GM12874 (cell line): ENCODE results near the gene KLHL42.

Source experiments
- CTCF ChIP-seq: IDR thresholded peaks from 2 replicates; pipeline ENCODE4 v1.5.1; 2011; ENCODE audit warnings: low read depth, mild to moderate bottlenecking, control low read depth, low read length, moderate library complexity; ENCODE audit not compliant: insufficient read depth

The KLHL42 gene

GRCh38 chr12:27812502-27812901 lies 32.5 kb downstream of the KLHL42 start:
- TF ChIP-seq CTCF = no peak

GRCh38 chr12:27814411-27814810 lies 34.4 kb downstream of the KLHL42 start:
- no peak for TF ChIP-seq CTCF

- no peak for TF ChIP-seq CTCF
Observed at GRCh38 chr12:27814851-27815591, 35.0 kb downstream of the KLHL42 start.

GRCh38 chr12:27817766-27818165 lies 37.7 kb downstream of the KLHL42 start:
- no peak for TF ChIP-seq CTCF

GRCh38 chr12:27818401-27818918 lies 38.4 kb downstream of the KLHL42 start:
- no peak for TF ChIP-seq CTCF

- TF ChIP-seq CTCF = no peak
Observed at GRCh38 chr12:27820564-27820963, 40.5 kb downstream of the KLHL42 start.

DNA sequence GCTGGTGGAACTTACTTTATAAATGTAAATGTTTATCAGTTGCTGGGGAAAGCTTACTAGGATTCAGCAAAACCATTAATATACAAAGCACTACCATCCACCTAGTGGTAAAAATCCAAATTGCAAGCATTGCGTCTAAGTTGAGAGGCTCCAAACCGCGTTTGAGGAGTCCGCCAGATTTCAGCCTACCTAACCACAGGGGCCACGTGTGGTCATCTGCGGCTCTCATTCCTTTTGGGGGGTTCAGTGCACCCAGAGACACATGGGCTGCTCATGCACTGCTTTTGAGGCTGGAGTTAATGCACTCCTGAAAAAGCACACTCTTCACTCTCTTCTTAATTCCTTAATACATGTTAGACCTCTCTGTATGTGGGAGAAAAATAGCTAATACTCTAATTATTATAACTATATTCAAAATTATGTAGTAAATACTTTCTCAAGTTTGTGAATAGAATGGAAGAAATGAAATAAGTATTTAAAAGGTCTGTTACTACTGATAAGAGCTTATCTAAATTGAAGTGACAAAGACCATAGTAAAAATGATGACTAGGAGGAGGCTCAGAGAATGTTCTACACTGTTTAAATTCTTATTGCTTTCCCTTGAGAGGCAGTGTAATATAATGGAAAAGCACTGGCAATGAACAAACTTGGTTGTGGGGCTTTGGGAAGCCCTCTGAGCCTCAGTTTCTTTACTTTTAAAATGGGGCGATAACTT lies 41.4 kb downstream of the KLHL42 start:
- TF ChIP-seq CTCF = peak; percentile 70
